HG03378 (cell line): ENCODE data around the gene LSAMP.

Experiments
- ATAC-seq: cut with Tn5 transposase; IDR thresholded peaks from one replicate; pipeline ENCODE4 v1.9.1; 2021; ENCODE audit warnings: mild to moderate bottlenecking, moderate library complexity; ENCODE audit not compliant: unreplicated experiment

The LSAMP gene

GRCh38 chr3:116432795-116433194, 12.5 kb downstream of the LSAMP start:
- no peak for ATAC-seq

GRCh38 chr3:116429479-116430269, 15.6 kb downstream of the LSAMP start:
- no peak for ATAC-seq

- no peak for ATAC-seq
These were observed 19.3 kb downstream of the LSAMP start for GRCh38 chr3:116426036-116426435.

- no peak for ATAC-seq
These were observed 20.2 kb downstream of the LSAMP start for GRCh38 chr3:116425126-116425525.

- no peak for ATAC-seq
These were observed 21.3 kb downstream of the LSAMP start for GRCh38 chr3:116423945-116424344.

- ATAC-seq, result no peak
These were observed 21.9 kb downstream of the LSAMP start for GRCh38 chr3:116423374-116423773.

GRCh38 chr3:116417151-116417550, 28.1 kb downstream of the LSAMP start:
- no peak for ATAC-seq

GRCh38 chr3:116413319-116413718, 32.0 kb downstream of the LSAMP start:
- ATAC-seq, result no peak

- ATAC-seq, result no peak
These were observed 36.8 kb downstream of the LSAMP start for GRCh38 chr3:116408473-116408872.

- ATAC-seq, result no peak
These were observed 40.1 kb downstream of the LSAMP start for GRCh38 chr3:116405231-116405630.

GRCh38 chr3:116399701-116400226, 45.5 kb downstream of the LSAMP start:
- no peak for ATAC-seq

- no peak for ATAC-seq
These were observed 50.9 kb downstream of the LSAMP start for GRCh38 chr3:116394365-116394764.

GRCh38 chr3:116393199-116393598, 52.1 kb downstream of the LSAMP start:
- no peak for ATAC-seq

- ATAC-seq, result no peak
These were observed 53.0 kb downstream of the LSAMP start for GRCh38 chr3:116392291-116392690.

GRCh38 chr3:116391296-116392201, 53.7 kb downstream of the LSAMP start:
- no peak for ATAC-seq

- no peak for ATAC-seq
These were observed 55.0 kb downstream of the LSAMP start for GRCh38 chr3:116390318-116390717.

GRCh38 chr3:116388867-116389385, 56.4 kb downstream of the LSAMP start:
- ATAC-seq, result no peak

GRCh38 chr3:116386168-116386567, 59.1 kb downstream of the LSAMP start:
- ATAC-seq, result no peak

GRCh38 chr3:116384717-116385116, 60.6 kb downstream of the LSAMP start:
- ATAC-seq, result no peak

GRCh38 chr3:116378077-116378476, 67.2 kb downstream of the LSAMP start:
- no peak for ATAC-seq

GRCh38 chr3:116374901-116375300, 70.4 kb downstream of the LSAMP start:
- ATAC-seq, result no peak
